Heart right ventricle (tissue), 16 donors: Measurements from ENCODE around the gene LEFTY1. TPM values are rescaled to one million over a fixed set of nuclear protein-coding genes. Genes with fewer than 3 reads are reported as not detected.

Source experiments
- ATAC-seq, 8 donors: fragments of 200-7000 bp; cut with Tn5 transposase; one replicate each; pipeline ENCODE4 v1.9.1; 2020; ENCODE audit warnings: mild to moderate bottlenecking in 8 of 8, moderate library complexity in 8 of 8, moderate number of reproducible peaks in 1 of 8
- DNase-seq, 2 donors: peaks; one replicate each; pipeline ENCODE4 v3.0.0-alpha.2; 2020
- H3K27ac ChIP-seq, 10 donors: fragments of 200-600 bp; sonication (generic) in 2 of 10; one replicate each; pipeline versions ENCODE4 v1.5.0 to v1.8.0; 2020 to 2022; ENCODE audit warnings: mild to moderate bottlenecking in 3 of 10
- H3K27me3 ChIP-seq, 7 donors: fragments of 200-600 bp; one replicate each; pipeline ENCODE4 v1.8.0; 2021 to 2022; ENCODE audit warnings: mild to moderate bottlenecking in 2 of 7
- H3K36me3 ChIP-seq, 9 donors: fragments of 200-600 bp; sonication (generic) in 1 of 9; one replicate each; pipeline versions ENCODE4 v1.5.0 to v1.8.0; 2020 to 2022; ENCODE audit warnings: mild to moderate bottlenecking in 2 of 9
- H3K4me1 ChIP-seq, 9 donors: fragments of 200-600 bp; sonication (generic) in 1 of 9; one replicate each; pipeline versions ENCODE4 v1.5.0 to v1.8.0; 2020 to 2022; ENCODE audit warnings: mild to moderate bottlenecking in 4 of 9
- H3K4me3 ChIP-seq, 10 donors: fragments of 200-600 bp; sonication (generic) in 2 of 10; one replicate each; pipeline versions ENCODE4 v1.5.0 to v1.8.0; 2020 to 2022; ENCODE audit warnings: mild to moderate bottlenecking in 7 of 10, moderate library complexity in 2 of 10
- H3K9me3 ChIP-seq, 11 donors: fragments of 200-600 bp in 10 of 11; sonication (generic) in 2 of 11; one replicate each; pipeline versions ENCODE4 v1.5.0 to v1.8.0; 2013 to 2022; ENCODE audit warnings: mild to moderate bottlenecking in 2 of 11, control low read depth in 1 of 11, moderate library complexity in 1 of 11
- WGBS, 2 donors: extraction: QIAGEN DNeasy Blood & Tissue Kit; methylation state at CpG; one replicate each; pipeline ENCODE4 v1.1.7; 2013; ENCODE audit warnings: inconsistent platforms in 1 of 2; 5-methylcytosine and 5-hydroxymethylcytosine counted together
- intact Hi-C, 10 donors: fragments of 100-400 bp; cut with DNase I; formaldehyde crosslinking; loops; one replicate each; pipeline versions ENCODE4 v1.11.1 to v1.14.2; 2022
- polyA plus RNA-seq, 2 donors: library from polyadenylated mRNA; stranded (reverse); fragments of 200-250 nt; gene quantifications; one replicate each; pipeline ENCODE4 v1.2.3, GENCODE V29; 2013
- total RNA-seq, 10 donors: library from RNA; stranded (reverse); fragmentation: NEBNext Ultra II Directional in 3 of 10; extraction: Animal tissue kit (Norgen Biotek cat#: 25700) in 3 of 10; gene quantifications; one replicate each; pipeline versions ENCODE4 v1.2.1 to v1.2.4, GENCODE V29; 2021 to 2023
- TF ChIP-seq, protein P1 (sequence below), 9 donors: fragments of 200-600 bp; sonication (generic) in 2 of 9; IDR thresholded peaks; one replicate each; pipeline versions ENCODE4 v1.5.0 to v1.8.0; 2021 to 2022; ENCODE audit warnings: antibody characterized with exemption in 9 of 9, mild to moderate bottlenecking in 5 of 9, moderate library complexity in 1 of 9
- donor health status: Arrhythmogenic right ventricular cardiomyopathy.
- donor health status: ischemic (EF 13 %, LVEDD 7.1; RV severe dilation, severe dysfunction).
- donor health status: healthy with polysubstance abuse.
- donor health status: DM: no; HTN: yes; CAD: no.
- donor health status: DM: no; HTN: no; CAD: no.
- donor health status: ischemic (EF 25% LVEDD 6.9; RV normal size, moderate dysfunction).
- donor health status: ischemic (EF 25% LVEDD 5.7; RV mildly dilated, moderate dysfunction).
- donor health status: healthy.
- donor health status: DM: yes; HTN: yes; CAD: no.
- donor health status: Ischemic cardiomyopathy.
- donor health status: ischemic (EF 35%, LVEDD 5.7; RV mildly dilated, moderate dysfunction).
- donor health status: nonischemic (EF 11% LVEDD 7.7; RV severe dilation, severe dysfunction).
- donor health status: DM: yes; HTN: yes; CAD: no.
- donor health status: PGD.
- donor health status: ischemic (EF 29% LVEDD 5.4; RV normal size, mild dysfunction).
- donor health status: nonischemic (EF 23%, LVEDD 6.1; RV moderate dilation, normal function).

LEFTY1 gene
- total and polyA plus RNA-seq, 12 donors, result 0.15 to 0.77 (median 0.25) TPM; not detected in 3

DNA sequence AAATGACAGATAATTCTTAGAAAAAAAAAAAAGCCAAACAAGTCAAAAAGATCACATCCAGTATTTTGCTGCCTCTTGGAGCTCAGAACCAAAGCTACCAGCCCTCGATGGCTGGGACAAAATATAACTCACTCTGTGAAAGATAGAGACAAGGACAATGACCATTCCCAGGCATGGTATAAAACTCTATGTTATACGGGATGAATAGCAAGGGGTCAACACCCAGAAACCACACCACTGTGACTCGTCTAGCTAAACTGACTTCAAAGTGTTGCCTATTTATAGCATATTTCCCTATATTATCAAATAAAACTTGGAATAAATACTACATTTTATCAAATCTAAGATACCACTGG lies 16.9 kb downstream of the LEFTY1 start:
- Histone ChIP-seq H3K36me3 (peaks cover 0 to 100% (median 37%) of the 10 kb centered on the region in 9 donors), H3K4me1 (peaks cover 1 to 16% (median 5%) of the 10 kb centered on the region in 9 donors), H3K9me3 (no peaks in the 10 kb centered on the region), H3K4me3 (no peak overlapping the region), H3K27ac (no peak overlapping the region), H3K27me3 (no peaks in the 10 kb centered on the region)
- no peak for ATAC-seq
- DNase-seq, result no peak
- WGBS, 2 donors, result 79 to 84% methylated on average over 3 of the region's 3 CpGs
- TF ChIP-seq, protein P1, sequence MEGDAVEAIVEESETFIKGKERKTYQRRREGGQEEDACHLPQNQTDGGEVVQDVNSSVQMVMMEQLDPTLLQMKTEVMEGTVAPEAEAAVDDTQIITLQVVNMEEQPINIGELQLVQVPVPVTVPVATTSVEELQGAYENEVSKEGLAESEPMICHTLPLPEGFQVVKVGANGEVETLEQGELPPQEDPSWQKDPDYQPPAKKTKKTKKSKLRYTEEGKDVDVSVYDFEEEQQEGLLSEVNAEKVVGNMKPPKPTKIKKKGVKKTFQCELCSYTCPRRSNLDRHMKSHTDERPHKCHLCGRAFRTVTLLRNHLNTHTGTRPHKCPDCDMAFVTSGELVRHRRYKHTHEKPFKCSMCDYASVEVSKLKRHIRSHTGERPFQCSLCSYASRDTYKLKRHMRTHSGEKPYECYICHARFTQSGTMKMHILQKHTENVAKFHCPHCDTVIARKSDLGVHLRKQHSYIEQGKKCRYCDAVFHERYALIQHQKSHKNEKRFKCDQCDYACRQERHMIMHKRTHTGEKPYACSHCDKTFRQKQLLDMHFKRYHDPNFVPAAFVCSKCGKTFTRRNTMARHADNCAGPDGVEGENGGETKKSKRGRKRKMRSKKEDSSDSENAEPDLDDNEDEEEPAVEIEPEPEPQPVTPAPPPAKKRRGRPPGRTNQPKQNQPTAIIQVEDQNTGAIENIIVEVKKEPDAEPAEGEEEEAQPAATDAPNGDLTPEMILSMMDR (IDR thresholded peaks at IDR 0.05), result no peak
- intact Hi-C loops, result loop anchor here in 1 of 10 donors (10.0 kb wide), 1 partner anchor 103 kb away; no protein-coding TSS in a partner anchor

- no peaks in the 10 kb centered on the region for H3K9me3 ChIP-seq
- H3K4me3 ChIP-seq, result no peak overlapping the region
- H3K27me3 ChIP-seq, result no peaks in the 10 kb centered on the region
- no peak overlapping the region for H3K27ac ChIP-seq
- intact Hi-C loops, result loop anchor here in 1 of 10 donors (10.0 kb wide), 1 partner anchor 103 kb away; no protein-coding TSS in a partner anchor
- 81 to 82% methylated on average over 11 of the region's 11 CpGs for WGBS, 2 donors
- DNase-seq (no peak), ATAC-seq (no peak)
- TF ChIP-seq, protein P1 (IDR thresholded peaks at IDR 0.05), result no peak
- H3K36me3 ChIP-seq, result peaks cover 0 to 100% (median 42%) of the 10 kb centered on the region in 9 donors
- peaks cover 0 to 17% (median 0%) of the 10 kb centered on the region in 9 donors for H3K4me1 ChIP-seq
Observed at GRCh38 chr1:225871359-225872074, 17.4 kb downstream of the LEFTY1 start.

- no peaks in the 10 kb centered on the region for H3K27me3 ChIP-seq
- intact Hi-C loops, result loop anchor here in 1 of 10 donors (10.0 kb wide), 1 partner anchor 104 kb away; no protein-coding TSS in a partner anchor
- H3K9me3 ChIP-seq, result no peaks in the 10 kb centered on the region
- H3K27ac ChIP-seq, result no peak overlapping the region
- ATAC-seq, result no peak
- no peak overlapping the region for H3K4me3 ChIP-seq
- H3K4me1 ChIP-seq, result peaks cover 0 to 17% (median 0%) of the 10 kb centered on the region in 9 donors
- WGBS, 2 donors, result 59% methylated on average over 3 of the region's 3 CpGs
- DNase-seq, result no peak
- TF ChIP-seq, protein P1 (IDR thresholded peaks at IDR 0.05), result no peak
- H3K36me3 ChIP-seq, result peaks cover 0 to 100% (median 47%) of the 10 kb centered on the region in 9 donors
Observed at GRCh38 chr1:225870911-225871310, 18.0 kb downstream of the LEFTY1 start.

DNA sequence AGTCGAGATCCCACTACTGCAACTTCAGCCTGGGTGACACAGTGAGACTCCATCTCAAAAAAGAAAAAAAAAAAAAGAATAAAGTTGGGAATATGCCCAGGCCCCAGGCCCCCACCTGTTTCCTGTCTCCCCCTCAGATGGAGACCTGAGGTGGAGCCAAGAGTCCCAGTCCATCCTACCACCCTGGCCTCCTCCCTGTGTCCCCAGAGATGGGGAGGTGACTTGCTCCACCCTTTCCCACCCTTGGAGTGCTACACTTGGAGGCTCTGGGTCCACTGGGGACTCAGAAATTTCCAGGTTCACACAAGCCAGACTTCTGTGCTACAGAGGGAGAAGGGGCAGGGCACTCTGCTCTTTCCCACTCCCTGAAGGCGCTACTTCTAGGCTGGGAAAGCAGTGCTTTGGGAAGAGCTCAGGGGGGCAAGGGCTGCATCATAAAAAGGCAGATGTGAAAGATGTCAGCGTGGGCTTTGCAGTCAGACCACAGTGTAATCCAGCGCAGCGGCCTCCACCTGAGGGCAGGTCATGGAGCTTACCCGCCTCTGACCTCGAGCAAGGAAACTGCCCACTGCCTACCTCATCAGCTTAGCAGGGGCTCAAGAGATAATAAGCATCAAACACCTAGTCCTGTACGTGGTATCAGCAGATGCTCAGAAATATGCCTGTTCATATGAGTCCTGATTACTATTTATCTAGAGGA lies 20.2 kb downstream of the LEFTY1 start:
- TF ChIP-seq, protein P1 (IDR thresholded peaks at IDR 0.05), result no peak
- H3K27me3 ChIP-seq, result no peaks in the 10 kb centered on the region
- WGBS, 2 donors, result 88 to 89% methylated on average over 8 of the region's 8 CpGs
- no peaks in the 10 kb centered on the region for H3K9me3 ChIP-seq
- H3K27ac ChIP-seq, result no peak overlapping the region
- no peak overlapping the region for H3K4me3 ChIP-seq
- ATAC-seq, result peak in 6 of 8 donors; percentile 39 to 85 (median 48)
- H3K4me1 ChIP-seq, result peaks cover 0 to 31% (median 0%) of the 10 kb centered on the region in 9 donors
- peaks cover 0 to 100% (median 55%) of the 10 kb centered on the region in 9 donors for H3K36me3 ChIP-seq
- intact Hi-C loops, result no loop called here
- DNase-seq, result no peak
